PFSK-1 (cell line): ENCODE measurements around the gene GLIS1.

Source experiments
- FOXP2 ChIP-seq: optimal IDR thresholded peaks from 2 replicates; pipeline ENCODE3; 2011; ENCODE audit warnings: borderline replicate concordance, control low read depth, inconsistent platforms; ENCODE audit not compliant: insufficient read depth; ENCODE audit errors: extremely low read length, extremely low read depth
- POLR2AphosphoS5 ChIP-seq: IDR thresholded peaks from 2 replicates; pipeline ENCODE4 v1.6.1; 2012; ENCODE audit warnings: low read depth, mild to moderate bottlenecking, control low read depth, low read length, moderate library complexity
- SIN3A ChIP-seq: IDR thresholded peaks from 2 replicates; pipeline ENCODE4 v1.6.1; 2012; ENCODE audit warnings: mild to moderate bottlenecking, low read length, moderate library complexity, borderline replicate concordance; ENCODE audit not compliant: insufficient read depth
- TAF1 ChIP-seq: IDR thresholded peaks from 2 replicates; pipeline ENCODE4 v1.6.1; 2012; ENCODE audit warnings: low read length, control low read depth, borderline replicate concordance; ENCODE audit not compliant: insufficient read depth
- TF ChIP-seq, protein P1 (sequence below), 2 experiments: IDR thresholded peaks; 2 replicates each; pipeline versions ENCODE4 v1.6.1 to v1.8.0; 2011 to 2012; ENCODE audit warnings: low read depth in 2 of 2, low read length in 2 of 2, control low read depth in 1 of 2, inconsistent platforms in 1 of 2, mild to moderate bottlenecking in 1 of 2, moderate library complexity in 1 of 2; ENCODE audit not compliant: insufficient read depth in 1 of 2

The GLIS1 gene

DNA sequence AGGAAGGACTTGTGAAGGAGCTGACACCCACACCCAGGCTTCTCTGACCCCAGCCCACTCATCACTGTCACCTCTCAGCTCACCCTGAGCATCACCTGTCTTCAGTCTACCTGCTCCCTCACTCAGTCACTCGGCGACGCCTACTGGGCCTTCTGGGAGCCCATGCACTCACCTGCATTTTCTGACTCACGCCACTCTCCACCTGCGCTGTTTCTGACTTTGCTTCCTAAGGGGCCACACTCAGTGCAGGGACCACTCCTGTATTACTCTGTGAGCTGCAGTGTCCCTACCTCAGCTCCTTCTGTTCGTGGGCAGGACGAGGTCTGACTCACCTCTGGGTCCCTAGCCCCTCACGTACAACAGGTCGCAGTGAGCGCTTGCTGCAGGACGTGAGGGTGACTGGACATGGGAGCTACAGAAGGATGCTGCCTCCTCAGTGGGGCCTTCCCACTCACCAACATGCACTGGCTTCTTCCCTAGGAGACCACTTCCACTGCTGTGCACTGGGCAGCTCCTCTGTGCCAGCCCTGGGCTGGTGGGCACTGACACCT, 102.3 kb downstream of the GLIS1 start:
- TF ChIP-seq FOXP2 (no peak), TAF1 (no peak)
- TF ChIP-seq, protein P1, sequence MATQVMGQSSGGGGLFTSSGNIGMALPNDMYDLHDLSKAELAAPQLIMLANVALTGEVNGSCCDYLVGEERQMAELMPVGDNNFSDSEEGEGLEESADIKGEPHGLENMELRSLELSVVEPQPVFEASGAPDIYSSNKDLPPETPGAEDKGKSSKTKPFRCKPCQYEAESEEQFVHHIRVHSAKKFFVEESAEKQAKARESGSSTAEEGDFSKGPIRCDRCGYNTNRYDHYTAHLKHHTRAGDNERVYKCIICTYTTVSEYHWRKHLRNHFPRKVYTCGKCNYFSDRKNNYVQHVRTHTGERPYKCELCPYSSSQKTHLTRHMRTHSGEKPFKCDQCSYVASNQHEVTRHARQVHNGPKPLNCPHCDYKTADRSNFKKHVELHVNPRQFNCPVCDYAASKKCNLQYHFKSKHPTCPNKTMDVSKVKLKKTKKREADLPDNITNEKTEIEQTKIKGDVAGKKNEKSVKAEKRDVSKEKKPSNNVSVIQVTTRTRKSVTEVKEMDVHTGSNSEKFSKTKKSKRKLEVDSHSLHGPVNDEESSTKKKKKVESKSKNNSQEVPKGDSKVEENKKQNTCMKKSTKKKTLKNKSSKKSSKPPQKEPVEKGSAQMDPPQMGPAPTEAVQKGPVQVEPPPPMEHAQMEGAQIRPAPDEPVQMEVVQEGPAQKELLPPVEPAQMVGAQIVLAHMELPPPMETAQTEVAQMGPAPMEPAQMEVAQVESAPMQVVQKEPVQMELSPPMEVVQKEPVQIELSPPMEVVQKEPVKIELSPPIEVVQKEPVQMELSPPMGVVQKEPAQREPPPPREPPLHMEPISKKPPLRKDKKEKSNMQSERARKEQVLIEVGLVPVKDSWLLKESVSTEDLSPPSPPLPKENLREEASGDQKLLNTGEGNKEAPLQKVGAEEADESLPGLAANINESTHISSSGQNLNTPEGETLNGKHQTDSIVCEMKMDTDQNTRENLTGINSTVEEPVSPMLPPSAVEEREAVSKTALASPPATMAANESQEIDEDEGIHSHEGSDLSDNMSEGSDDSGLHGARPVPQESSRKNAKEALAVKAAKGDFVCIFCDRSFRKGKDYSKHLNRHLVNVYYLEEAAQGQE (IDR thresholded peaks at IDR 0.05; ENCODE audit: insufficient read depth in 1 of 2, low read depth in 2 of 2, low read length in 2 of 2), result no peak

- TF ChIP-seq FOXP2 (no peak), TAF1 (no peak), SIN3A (no peak), POLR2AphosphoS5 (no peak)
- TF ChIP-seq, protein P1 (IDR thresholded peaks at IDR 0.05; ENCODE audit: insufficient read depth in 1 of 2, low read depth in 2 of 2, low read length in 2 of 2), result no peak
Measured at GRCh38 chr1:53634571-53634979, 104.4 kb downstream of the GLIS1 start.

GRCh38 chr1:53633073-53633704, 105.8 kb downstream of the GLIS1 start:
- TF ChIP-seq POLR2AphosphoS5, result no peak
- TF ChIP-seq, protein P1 (IDR thresholded peaks at IDR 0.05; ENCODE audit: insufficient read depth in 1 of 2, low read depth in 2 of 2, low read length in 2 of 2), result no peak
- no peak for TF ChIP-seq TAF1
- TF ChIP-seq SIN3A, result no peak
- no peak for TF ChIP-seq FOXP2

DNA sequence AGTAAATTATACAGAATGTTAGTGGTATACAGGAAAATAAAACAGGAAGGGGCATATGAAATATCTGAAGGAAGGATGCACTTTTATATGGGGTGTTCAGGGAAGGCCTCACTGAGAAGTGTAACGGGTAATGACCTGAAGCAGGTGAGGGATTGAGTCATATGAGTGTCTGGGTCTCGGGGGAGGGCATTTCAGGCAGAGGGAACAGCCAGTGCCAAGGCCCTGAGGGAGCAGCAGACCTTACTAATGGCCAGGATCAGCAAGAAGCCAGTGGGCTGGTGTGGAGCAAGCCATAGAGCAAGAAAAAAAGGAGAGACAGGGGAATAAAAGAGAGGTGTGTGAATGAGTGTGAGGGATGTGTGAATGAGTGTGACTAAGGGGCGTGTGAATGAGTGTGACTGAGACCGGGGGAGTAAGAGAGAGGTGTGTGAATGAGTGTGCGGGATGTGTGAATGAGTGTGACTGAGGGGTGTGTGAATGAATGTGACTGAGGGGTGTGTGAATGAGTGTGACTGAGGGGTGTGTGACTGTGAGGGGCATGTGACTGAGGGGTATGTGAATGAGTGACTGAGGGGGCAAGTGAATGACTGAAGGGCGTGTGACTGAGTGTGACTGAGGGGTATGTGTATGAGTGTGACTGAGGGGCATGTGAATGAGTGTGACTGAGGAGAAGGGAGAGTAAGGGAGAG, 107.2 kb downstream of the GLIS1 start:
- no peak for TF ChIP-seq TAF1
- no peak for TF ChIP-seq SIN3A
- TF ChIP-seq, protein P1 (IDR thresholded peaks at IDR 0.05; ENCODE audit: insufficient read depth in 1 of 2, low read depth in 2 of 2, low read length in 2 of 2), result no peak
- no peak for TF ChIP-seq FOXP2
- TF ChIP-seq POLR2AphosphoS5, result no peak
